Kidney (tissue), 14 donors: ENCODE results near the gene MEIOB. TPM values are rescaled to one million over a fixed set of nuclear protein-coding genes. Genes with fewer than 3 reads are reported as not detected.

Experiments
- DNase-seq, 5 donors: peaks; one replicate each; pipeline ENCODE4 v3.0.0-alpha.2; 2013 to 2020
- FAIRE-seq: peaks from 2 replicates; lab custom pipeline; 2012; peaks lifted over from hg19 to GRCh38; lab: Jason Lieb, UNC
- H3K27ac ChIP-seq, 2 donors: one replicate each; pipeline ENCODE4 v1.7.0; 2013; ENCODE audit warnings: low read depth in 2 of 2, low read length in 2 of 2, inconsistent platforms in 1 of 2
- H3K27me3 ChIP-seq: one replicate; pipeline ENCODE4 v1.7.1; 2013; ENCODE audit warnings: low read length, inconsistent platforms; ENCODE audit not compliant: control insufficient read depth, insufficient read depth
- H3K36me3 ChIP-seq, 3 donors: one replicate each; pipeline versions ENCODE4 v1.7.0 to v1.7.1; 2013; ENCODE audit warnings: low read length in 3 of 3, control low read depth in 1 of 3, inconsistent platforms in 1 of 3; ENCODE audit not compliant: insufficient read depth in 3 of 3, control insufficient read depth in 2 of 3
- H3K4me1 ChIP-seq, 3 donors: one replicate each; pipeline versions ENCODE4 v1.7.0 to v1.7.1; 2013; ENCODE audit warnings: low read length in 3 of 3, inconsistent platforms in 1 of 3, low read depth in 1 of 3; ENCODE audit not compliant: control insufficient read depth in 2 of 3, insufficient read depth in 2 of 3
- H3K4me3 ChIP-seq, 3 donors: one replicate each; pipeline versions ENCODE4 v1.7.0 to v1.8.1; 2013; ENCODE audit warnings: low read length in 3 of 3, control low read depth in 1 of 3, inconsistent platforms in 1 of 3
- H3K9ac ChIP-seq, 3 donors: one replicate each; pipeline versions ENCODE4 v1.7.0 to v1.7.1; 2013; ENCODE audit warnings: low read length in 3 of 3, control low read depth in 1 of 3, inconsistent platforms in 1 of 3
- H3K9me3 ChIP-seq, 3 donors: one replicate each; pipeline versions ENCODE4 v1.7.0 to v1.7.1; 2013; ENCODE audit warnings: low read length in 3 of 3, control low read depth in 1 of 3, inconsistent platforms in 1 of 3; ENCODE audit not compliant: control insufficient read depth in 2 of 3, insufficient read depth in 1 of 3
- CTCF ChIP-seq: IDR thresholded peaks from 3 replicates; pipeline ENCODE4 v1.5.1; 2012; ENCODE audit warnings: mild to moderate bottlenecking, moderate library complexity, borderline replicate concordance; ENCODE audit not compliant: insufficient read depth; ENCODE audit errors: extremely low read depth
- intact Hi-C: fragments of 100-400 bp; cut with DNase I; formaldehyde crosslinking; loops from one replicate; pipeline ENCODE4 v1.11.1; 2022
- polyA plus RNA-seq: library from polyadenylated mRNA; stranded (reverse); fragments of 350-450 nt; fragmentation: Illumina TruSeq; extraction: RNeasy Lipid Tissue Mini Kit (QIAGEN cat#74804); gene quantifications from one replicate; pipeline ENCODE4 v1.2.3, GENCODE V29; 2014; ENCODE audit warnings: low read depth, low replicate concordance; ENCODE audit not compliant: insufficient read depth
- total RNA-seq: library from RNA; stranded (reverse); fragmentation: NEBNext Ultra II Directional; extraction: Animal tissue kit (Norgen Biotek cat#: 25700); gene quantifications from one replicate; pipeline ENCODE4 v1.2.1, GENCODE V29; 2021
- donor health status: control.
- donor health status: control.
- donor health status: control.
- donor health status: control.
- donor health status: control.
- donor health status: DM: yes; HTN: yes; CAD: no.
- donor health status: Normal renal cell carcinoma (clear cell type).

MEIOB gene
- total and polyA plus RNA-seq, 2 donors from 2014 or later: 0.16 to 1.4 TPM

DNA sequence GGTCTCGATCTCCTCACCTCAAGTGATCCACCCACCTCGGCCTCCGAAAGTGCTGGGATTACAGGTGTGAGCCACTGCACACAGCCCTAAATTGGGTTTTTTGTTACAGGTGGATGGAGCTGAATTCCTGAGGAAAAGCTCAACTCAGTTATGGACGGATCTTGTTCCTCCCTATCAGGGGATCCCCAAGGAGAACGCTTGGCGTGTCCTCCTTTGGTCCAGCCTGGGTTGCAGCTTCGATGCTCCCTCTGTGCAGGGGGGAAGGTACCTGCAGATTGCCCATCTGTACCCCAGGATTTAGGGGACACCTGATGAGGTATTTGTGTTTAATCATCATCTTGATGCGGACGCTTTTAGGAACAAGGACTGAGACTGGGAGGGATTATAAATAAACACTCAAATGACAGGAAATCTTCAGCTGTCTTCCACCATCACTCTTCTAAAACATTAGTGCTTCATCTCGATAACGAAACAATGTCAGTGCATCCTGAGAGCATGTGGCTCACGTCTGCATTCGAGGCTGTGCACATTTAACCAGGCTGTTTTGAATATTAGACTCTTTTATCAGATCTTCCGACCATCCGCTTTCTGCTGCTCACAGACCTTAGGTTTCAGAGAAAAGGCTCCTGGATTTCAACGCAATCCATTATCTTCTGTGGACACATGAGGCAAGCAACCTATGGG lies 18.2 kb upstream of the MEIOB start:
- H3K9ac ChIP-seq: no peak overlapping the region
- FAIRE-seq (no peak), DNase-seq (peak in 1 of 5 donors; percentile 19)
- no peaks in the 10 kb centered on the region for H3K9me3 ChIP-seq
- H3K27me3 ChIP-seq: no peaks in the 10 kb centered on the region
- intact Hi-C loops: no loop called here
- H3K4me1 ChIP-seq: no peaks in the 10 kb centered on the region
- no peak overlapping the region for H3K4me3 ChIP-seq
- no peak overlapping the region for H3K27ac ChIP-seq
- H3K36me3 ChIP-seq: no peaks in the 10 kb centered on the region
- TF ChIP-seq CTCF: no peak

DNA sequence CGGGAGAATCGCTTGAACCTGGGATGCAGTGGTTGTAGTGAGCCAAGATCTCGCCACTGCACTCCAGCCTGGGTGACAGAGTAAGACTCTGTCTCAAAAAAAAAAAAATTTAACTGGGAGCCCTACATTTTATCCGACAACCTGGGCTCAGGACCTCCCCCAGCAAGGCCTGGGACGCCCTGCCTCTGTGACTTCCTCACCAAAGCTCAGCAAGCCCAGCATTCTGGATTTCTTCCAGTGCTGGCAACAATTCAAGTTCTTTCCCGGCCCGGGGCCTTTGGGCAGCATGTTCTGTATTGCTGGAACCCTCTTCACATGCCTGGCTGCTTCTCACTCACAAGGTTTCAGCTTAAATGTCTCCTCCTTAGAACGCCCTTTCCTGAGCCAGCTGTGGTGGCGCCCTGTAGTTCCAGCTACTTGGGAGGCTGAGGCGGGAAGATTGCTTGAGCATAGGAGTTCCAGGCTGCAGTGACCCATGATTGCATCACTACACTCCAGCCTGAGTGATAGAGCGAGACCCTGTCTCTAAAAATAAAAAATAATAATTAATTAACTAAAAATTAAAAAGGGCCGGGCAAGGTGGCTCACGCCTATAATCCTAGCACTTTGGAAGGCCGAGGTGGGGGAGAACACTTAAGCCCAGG lies 15.9 kb upstream of the MEIOB start:
- no peak for TF ChIP-seq CTCF
- Histone ChIP-seq H3K27ac (no peak overlapping the region), H3K27me3 (no peaks in the 10 kb centered on the region), H3K9ac (no peak overlapping the region), H3K9me3 (no peaks in the 10 kb centered on the region), H3K36me3 (no peaks in the 10 kb centered on the region), H3K4me1 (no peaks in the 10 kb centered on the region), H3K4me3 (no peak overlapping the region)
- DNase-seq: peak in 1 of 5 donors; percentile 41
- intact Hi-C loops: no loop called here
- FAIRE-seq: no peak

DNA sequence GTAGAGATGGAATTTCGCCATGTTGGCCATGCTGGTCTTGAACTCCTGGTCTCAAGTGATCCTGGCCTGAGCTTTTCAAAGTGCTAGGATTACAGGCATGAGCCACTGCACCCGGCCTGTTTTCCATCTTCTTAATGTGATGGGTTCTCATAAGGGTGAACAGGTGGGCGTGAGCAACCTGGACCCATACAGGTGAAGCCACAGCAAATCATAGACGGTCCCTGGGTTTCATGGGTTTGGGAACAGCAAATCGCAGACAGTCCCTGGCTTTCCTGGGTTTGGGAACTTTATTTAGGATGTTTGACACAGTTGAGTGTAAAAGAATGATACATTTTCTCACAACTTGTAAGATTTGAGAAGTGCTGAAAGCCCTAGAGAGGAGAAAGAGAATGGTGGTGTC lies 12.9 kb upstream of the MEIOB start:
- FAIRE-seq: no peak
- TF ChIP-seq CTCF: no peak
- intact Hi-C loops: no loop called here
- Histone ChIP-seq H3K4me1 (no peaks in the 10 kb centered on the region), H3K9me3 (no peaks in the 10 kb centered on the region), H3K27me3 (no peaks in the 10 kb centered on the region), H3K9ac (no peak overlapping the region), H3K4me3 (no peak overlapping the region), H3K27ac (no peak overlapping the region), H3K36me3 (no peaks in the 10 kb centered on the region)
- no peak for DNase-seq
